Stimulated activated naive B cell treated with anti-CD40 and anti-IgM and Interleukin-4, amounts not matched to agents 10 μg/mL and 1 μg/mL and 100 μg/mL, for 72 hours (primary cell): ENCODE measurements around the gene NPDC1.
"Not testable (repeated sequence)": the region's sequence is repeated elsewhere in the genome, so short reads cannot be mapped to it uniquely, and the experiment has no call there.

ENCODE experiments used
- ATAC-seq, 2 donors: fragments of 150-1000 bp; cut with Tn5 transposase; replicated peaks; 2 replicates each; pipeline ENCODE4 v1.10.0; 2021; ENCODE audit warnings: moderate library complexity in 1 of 2
- DNase-seq: peaks from one replicate; pipeline ENCODE4 v3.0.0; 2021
- H3K27ac Mint-ChIP-seq: one replicate; pipeline ENCODE4 v1.8.0; 2022; ENCODE audit warnings: mild to moderate bottlenecking, mixed read lengths
- H3K27me3 Mint-ChIP-seq, 2 donors: one replicate each; pipeline ENCODE4 v1.8.0; 2022; ENCODE audit warnings: mixed read lengths in 2 of 2
- H3K36me3 Mint-ChIP-seq, 2 donors: one replicate each; pipeline ENCODE4 v1.8.0; 2022; ENCODE audit warnings: mixed read lengths in 2 of 2, mild to moderate bottlenecking in 1 of 2
- H3K4me1 Mint-ChIP-seq, 2 donors: one replicate each; pipeline ENCODE4 v1.8.0; 2022; ENCODE audit warnings: mixed read lengths in 2 of 2, mild to moderate bottlenecking in 1 of 2
- H3K4me3 Mint-ChIP-seq, 2 donors: one replicate each; pipeline ENCODE4 v1.8.0; 2022; ENCODE audit warnings: mild to moderate bottlenecking in 2 of 2, mixed read lengths in 2 of 2, moderate library complexity in 1 of 2
- H3K9me3 Mint-ChIP-seq, 2 donors: one replicate each; pipeline ENCODE4 v1.8.0; 2022; ENCODE audit warnings: mixed read lengths in 2 of 2, mild to moderate bottlenecking in 1 of 2

Gene NPDC1

DNA sequence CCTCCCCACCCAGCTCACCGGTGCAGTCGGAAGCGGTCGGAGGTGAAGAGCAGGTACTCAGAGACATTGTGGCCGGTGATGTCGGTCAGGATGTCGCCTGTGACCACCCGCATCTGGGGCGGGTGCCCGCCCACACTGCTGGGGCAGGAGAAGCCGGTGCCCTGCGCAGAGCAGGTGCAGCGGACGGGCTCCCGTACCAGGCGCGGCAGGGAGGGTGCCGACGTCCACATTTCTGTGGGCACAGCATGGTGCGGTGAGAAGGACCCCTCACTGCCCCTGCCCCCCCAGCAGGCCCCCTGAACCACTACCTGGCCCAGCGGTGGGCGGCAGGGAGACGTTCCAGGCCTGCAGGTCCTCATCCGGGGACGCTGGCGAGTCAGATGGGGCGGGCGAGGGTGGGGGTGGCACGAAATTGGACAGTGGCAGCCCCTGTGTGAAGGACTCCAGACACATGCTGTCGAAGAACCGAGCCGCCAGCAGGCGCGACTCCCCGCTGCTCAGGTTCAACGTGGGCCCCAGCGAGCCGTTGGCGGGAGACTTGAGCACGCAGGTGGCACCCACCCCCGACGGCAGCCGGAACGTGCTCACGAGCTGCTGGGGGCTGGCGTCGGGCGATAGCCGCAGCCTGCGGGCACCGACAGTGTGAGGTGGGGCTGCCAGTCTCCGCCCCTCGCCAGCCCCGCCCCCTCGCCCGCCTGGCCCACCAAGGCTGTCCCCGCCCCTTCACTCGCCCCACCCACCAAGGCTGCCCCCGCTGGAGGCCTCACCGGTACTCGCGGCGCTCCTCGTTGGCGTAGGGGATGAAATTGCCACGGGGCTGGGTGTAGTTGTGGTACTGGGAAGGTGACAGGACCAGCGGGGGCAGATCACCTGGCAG lies 33.0 kb downstream of the NPDC1 start:
- no peak overlapping the region for H3K4me3 Mint-ChIP-seq
- H3K4me1 Mint-ChIP-seq, result no peaks in the 10 kb centered on the region
- H3K27ac Mint-ChIP-seq, result no peak overlapping the region
- DNase-seq (no peak), ATAC-seq (no peak)
- H3K27me3 Mint-ChIP-seq, result no peaks in the 10 kb centered on the region
- peaks cover 7 to 11% of the 10 kb centered on the region in 2 donors for H3K36me3 Mint-ChIP-seq
- no peaks in the 10 kb centered on the region for H3K9me3 Mint-ChIP-seq

DNA sequence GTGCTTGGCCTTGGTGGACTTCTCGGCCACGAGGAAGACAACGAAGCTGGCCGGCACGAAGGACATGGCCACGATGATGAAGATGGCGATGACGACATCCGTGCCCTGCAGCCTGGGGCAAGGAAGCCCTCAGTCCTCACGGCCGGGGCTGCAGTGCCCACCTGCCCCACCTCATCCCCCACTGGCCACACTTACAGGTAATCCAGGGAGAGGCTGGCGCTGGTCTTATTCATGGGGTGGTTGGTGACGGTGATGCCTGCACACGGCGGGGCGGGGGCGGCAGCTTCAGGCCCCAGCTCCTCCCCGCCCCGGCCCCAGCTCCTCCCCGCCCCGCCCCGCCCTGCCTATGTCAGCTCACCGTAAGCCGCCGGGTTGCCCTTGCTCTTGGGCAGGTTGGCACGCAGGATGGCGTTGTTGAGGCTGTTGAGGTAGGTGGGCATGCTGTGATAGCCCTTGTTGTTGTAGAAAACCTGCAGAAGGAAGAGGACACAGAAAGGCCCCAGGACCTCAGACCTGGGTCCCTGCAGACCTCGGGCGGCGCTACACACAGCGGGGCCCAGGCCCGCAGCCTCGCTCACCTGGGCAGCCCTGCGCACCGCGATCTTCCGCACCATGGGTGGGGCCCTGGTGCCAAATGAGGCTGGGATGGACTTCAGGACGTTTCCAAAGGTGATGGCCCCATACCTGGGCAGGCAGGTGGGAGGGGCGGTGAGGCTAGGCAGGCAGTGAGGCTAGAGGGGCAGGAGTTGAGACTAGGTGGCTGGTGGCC lies 33.9 kb downstream of the NPDC1 start:
- no peaks in the 10 kb centered on the region for H3K4me1 Mint-ChIP-seq
- H3K4me3 Mint-ChIP-seq, result no peak overlapping the region
- no peaks in the 10 kb centered on the region for H3K27me3 Mint-ChIP-seq
- no peaks in the 10 kb centered on the region for H3K9me3 Mint-ChIP-seq
- no peak overlapping the region for H3K27ac Mint-ChIP-seq
- peaks cover 7 to 9% of the 10 kb centered on the region in 2 donors for H3K36me3 Mint-ChIP-seq
- no peak for DNase-seq
- no peak for ATAC-seq

DNA sequence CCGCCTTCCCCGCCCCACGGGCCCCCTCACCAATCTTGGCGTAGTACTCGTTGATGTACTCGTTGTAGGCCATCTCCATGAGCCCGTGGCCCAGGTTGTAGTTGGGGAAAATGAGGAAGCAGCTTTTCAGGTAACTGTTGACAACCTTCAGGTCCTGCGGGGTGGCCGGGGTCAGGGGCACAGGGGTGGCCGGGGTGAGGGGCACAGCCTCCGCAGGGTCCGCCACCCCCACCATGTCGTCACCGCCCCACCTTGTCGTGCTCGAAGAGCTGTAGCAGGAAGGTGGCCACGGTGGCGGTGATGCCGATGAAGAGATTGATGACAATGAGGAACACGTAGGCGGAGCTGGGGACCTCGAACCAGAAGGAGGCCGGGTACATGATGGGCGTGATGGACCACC lies 34.8 kb downstream of the NPDC1 start:
- Mint-ChIP-seq H3K27me3 (no peaks in the 10 kb centered on the region), H3K4me3 (no peak overlapping the region), H3K27ac (no peak overlapping the region), H3K36me3 (peaks cover 3 to 5% of the 10 kb centered on the region in 2 donors), H3K9me3 (no peaks in the 10 kb centered on the region), H3K4me1 (peaks cover 3 to 5% of the 10 kb centered on the region in 2 donors)
- ATAC-seq (no peak), DNase-seq (no peak)

DNA sequence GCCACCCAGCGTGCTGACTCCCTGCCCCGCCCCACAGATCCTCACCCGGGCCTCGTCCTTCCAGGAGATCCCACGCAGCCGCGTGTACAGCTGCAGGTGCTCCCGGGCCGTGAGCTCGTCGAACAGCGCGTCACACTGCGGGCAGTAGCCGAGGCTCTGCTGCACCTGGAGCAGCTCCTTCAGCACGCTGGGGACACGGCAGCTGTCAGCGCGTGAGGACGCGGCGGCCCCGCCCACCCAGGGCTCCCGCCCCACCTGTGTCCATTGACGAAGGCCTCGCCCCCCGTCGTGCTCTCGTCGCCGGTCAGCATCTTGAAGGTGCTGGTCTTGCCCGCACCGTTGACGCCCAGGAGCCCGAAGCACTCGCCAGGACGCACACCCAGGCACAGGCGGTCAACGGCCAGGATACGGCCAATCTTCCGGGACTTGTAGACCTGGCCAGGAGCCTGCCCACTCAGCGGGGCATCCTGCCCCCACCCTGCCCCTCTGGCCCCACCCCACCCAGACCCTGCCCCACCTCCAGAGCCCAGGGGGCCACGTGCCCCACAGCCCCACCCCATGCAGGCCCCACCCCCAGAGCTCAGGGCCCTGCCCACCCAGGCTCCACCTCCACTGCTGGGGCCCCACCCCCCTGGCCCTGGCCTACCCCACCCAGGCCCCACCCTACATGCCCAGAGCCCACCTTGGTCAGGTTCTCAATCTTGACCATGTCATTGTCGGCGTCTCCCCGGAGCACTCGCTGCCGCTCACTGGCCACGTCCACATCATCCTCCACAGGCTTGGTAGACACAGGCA lies 35.8 kb downstream of the NPDC1 start:
- no peak overlapping the region for H3K27ac Mint-ChIP-seq
- peaks cover 0 to under 1% of the 10 kb centered on the region in 2 donors for H3K27me3 Mint-ChIP-seq
- H3K9me3 Mint-ChIP-seq, result no peaks in the 10 kb centered on the region
- H3K4me1 Mint-ChIP-seq, result peaks cover 4 to 7% of the 10 kb centered on the region in 2 donors
- peaks cover 3 to 5% of the 10 kb centered on the region in 2 donors for H3K36me3 Mint-ChIP-seq
- no peak overlapping the region for H3K4me3 Mint-ChIP-seq
- ATAC-seq (no peak), DNase-seq (no peak)

DNA sequence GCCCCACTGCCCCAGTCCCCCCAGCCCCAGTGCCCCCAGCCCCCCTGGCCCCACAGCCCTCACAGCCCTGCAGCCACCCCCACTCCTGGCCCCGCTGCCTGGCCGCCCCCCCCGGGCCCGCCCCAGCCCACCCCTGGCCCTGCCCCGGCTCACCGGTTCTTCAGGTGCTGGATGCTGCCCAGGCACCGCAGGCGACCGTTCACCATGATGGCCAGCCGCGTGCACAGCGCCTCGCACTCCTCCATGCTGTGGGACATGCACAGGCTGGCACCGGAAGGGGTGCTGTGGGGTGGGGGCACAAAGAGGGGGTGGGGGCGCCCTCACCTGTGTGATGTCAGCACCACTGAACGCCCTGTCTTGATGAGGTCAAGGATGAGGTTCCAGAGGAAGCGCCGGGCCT lies 36.8 kb downstream of the NPDC1 start:
- ATAC-seq, result no peak
- Mint-ChIP-seq H3K27me3 (peaks cover 0 to 3% of the 10 kb centered on the region in 2 donors), H3K4me3 (no peak overlapping the region), H3K27ac (no peak overlapping the region), H3K9me3 (peaks cover 4 to 5% of the 10 kb centered on the region in 2 donors), H3K4me1 (peaks cover 6 to 7% of the 10 kb centered on the region in 2 donors), H3K36me3 (peaks cover 3 to 5% of the 10 kb centered on the region in 2 donors)
- no peak for DNase-seq

DNA sequence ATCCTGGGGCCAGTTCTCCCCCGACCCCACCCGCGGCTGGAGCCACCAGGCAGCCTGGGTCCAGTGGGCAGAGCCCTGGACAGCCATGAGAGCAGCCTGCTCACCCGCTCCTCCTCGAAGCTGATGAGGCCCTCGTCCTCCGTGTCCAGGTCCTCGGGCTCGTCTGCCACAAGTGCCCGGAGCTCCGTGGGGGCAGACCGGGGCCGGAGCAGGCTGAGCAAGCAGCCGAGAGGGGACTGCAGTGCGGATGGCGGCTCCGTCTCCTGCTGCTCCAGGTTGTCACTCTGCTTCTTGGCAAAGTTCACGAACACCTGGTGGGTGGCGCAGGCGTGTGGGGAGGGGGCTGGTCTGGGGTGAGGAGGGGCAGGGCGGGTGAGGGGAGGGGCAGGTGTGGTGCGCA lies 37.7 kb downstream of the NPDC1 start:
- ATAC-seq, result no peak
- H3K9me3 Mint-ChIP-seq, result peaks cover 4 to 5% of the 10 kb centered on the region in 2 donors
- no peak overlapping the region for H3K27ac Mint-ChIP-seq
- H3K4me3 Mint-ChIP-seq, result no peak overlapping the region
- peaks cover 0 to 3% of the 10 kb centered on the region in 2 donors for H3K27me3 Mint-ChIP-seq
- DNase-seq, result no peak
- H3K4me1 Mint-ChIP-seq, result peaks cover 6 to 7% of the 10 kb centered on the region in 2 donors
- peaks cover 3% of the 10 kb centered on the region in 2 donors for H3K36me3 Mint-ChIP-seq

DNA sequence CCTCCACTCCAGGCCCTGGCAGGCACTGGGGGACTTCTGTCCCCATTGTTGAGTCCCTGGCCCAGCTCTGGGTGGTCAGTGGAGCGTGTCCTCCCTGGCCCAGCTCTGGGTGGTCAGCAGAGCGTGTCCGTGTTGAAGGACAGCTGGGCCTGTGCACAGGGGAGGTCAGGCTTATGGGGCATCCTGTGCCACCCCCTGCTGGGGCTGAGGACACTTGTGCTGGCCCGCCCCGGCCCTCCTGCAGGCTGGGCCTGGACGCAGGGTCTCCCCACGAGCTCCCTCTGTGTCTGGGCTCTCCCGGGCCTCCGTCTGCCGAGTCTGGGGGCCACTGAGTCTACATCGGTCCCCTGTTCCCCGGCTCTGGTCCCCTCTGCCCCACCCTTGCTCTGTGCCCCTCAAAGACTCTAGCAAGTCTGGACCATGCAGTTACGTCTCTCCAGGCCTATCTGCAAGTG lies 38.1 kb downstream of the NPDC1 start:
- peaks cover 0 to 3% of the 10 kb centered on the region in 2 donors for H3K27me3 Mint-ChIP-seq
- H3K36me3 Mint-ChIP-seq, result peaks cover 3% of the 10 kb centered on the region in 2 donors
- DNase-seq (no peak), ATAC-seq (no peak)
- peaks cover 6 to 7% of the 10 kb centered on the region in 2 donors for H3K4me1 Mint-ChIP-seq
- peaks cover 4 to 5% of the 10 kb centered on the region in 2 donors for H3K9me3 Mint-ChIP-seq
- H3K27ac Mint-ChIP-seq, result no peak overlapping the region
- H3K4me3 Mint-ChIP-seq, result no peak overlapping the region

DNA sequence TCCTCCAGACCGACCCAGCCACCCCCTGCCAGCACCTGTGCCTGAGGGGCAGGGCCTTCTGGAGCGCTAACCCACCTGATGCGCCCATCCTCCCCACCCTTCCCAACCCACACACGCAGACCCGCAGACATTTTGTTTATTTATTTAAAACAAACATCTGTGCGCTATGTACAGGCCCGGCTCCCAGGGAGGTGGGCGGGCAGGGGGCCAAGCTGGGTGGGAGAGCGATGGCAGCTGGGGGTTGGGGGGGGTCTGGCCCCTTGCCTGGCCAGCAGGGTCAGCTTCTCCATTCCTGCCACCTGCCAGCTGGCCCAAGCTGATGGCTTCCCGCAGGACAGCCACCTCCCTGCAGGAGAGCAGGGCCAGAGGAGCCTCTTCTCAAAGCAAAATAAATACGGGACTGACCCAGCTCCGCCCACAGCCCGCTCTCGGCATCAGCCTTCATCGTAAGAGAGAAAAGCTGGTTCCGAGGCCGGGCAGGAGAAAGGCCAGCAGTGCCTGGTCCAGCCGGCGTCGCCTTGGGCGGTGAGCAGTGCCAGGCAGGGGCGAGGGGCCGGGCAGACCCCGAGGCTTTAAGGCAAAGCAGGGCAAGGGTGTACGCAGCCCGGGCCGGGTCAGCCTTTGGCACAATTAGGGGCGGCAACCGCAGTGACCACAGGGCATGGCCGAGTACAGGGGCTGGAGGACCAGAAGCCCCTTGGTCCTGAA lies 38.7 kb downstream of the NPDC1 start:
- Mint-ChIP-seq H3K27ac (no peak overlapping the region), H3K9me3 (peaks cover 4 to 5% of the 10 kb centered on the region in 2 donors), H3K27me3 (peaks cover 0 to 3% of the 10 kb centered on the region in 2 donors), H3K36me3 (peaks cover 3% of the 10 kb centered on the region in 2 donors), H3K4me1 (peaks cover 6 to 7% of the 10 kb centered on the region in 2 donors), H3K4me3 (no peak overlapping the region)
- ATAC-seq, result no peak
- no peak for DNase-seq

DNA sequence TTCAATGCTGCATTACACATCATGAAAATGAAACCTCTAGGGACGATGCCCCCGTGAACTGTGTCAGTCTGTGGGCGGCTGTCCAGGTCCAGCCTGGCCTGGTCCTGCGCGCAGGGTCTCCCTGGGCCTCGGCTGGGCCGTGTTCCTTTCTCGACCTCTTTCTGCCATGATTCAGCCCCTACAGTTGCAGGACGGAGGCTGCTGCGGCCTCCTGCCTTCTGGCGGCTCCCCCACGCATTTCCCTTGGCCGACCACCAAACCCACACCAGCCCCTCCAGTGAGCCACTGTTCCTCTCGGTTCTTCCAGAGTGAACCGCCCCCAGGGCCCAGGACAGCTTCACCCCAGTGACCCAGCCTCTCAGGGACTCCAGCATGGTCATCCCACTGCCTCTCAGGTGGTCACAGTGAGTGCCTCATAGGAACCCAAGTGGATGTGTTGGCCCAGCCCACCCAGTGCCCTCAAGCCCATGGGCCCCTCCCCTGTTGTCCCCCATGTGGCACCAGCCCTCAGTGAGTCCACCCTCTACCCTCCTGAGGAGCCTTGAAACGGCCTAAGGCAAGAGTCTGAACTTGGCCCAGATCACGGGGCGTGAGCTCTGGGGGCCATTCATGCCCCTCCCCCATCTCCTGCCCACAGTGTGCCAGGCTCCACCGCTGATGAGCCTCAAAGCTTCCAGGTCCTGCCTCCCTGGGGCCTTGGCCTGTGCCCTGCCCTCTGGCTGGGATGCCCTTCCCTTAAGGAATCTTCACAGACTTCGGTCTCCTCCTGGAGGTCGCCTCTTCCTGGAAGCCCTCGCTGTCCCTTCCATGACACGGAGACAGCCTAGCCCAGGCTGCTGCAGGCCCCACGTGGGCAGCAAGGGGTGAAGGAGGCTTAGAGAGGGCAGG lies 39.6 kb downstream of the NPDC1 start:
- Mint-ChIP-seq H3K4me3 (no peak overlapping the region), H3K36me3 (peaks cover under 1 to 1% of the 10 kb centered on the region in 2 donors), H3K27ac (no peak overlapping the region), H3K27me3 (peaks cover 0 to 3% of the 10 kb centered on the region in 2 donors), H3K9me3 (peaks cover 4 to 5% of the 10 kb centered on the region in 2 donors), H3K4me1 (peaks cover 6 to 7% of the 10 kb centered on the region in 2 donors)
- DNase-seq (no peak), ATAC-seq (no peak)

DNA sequence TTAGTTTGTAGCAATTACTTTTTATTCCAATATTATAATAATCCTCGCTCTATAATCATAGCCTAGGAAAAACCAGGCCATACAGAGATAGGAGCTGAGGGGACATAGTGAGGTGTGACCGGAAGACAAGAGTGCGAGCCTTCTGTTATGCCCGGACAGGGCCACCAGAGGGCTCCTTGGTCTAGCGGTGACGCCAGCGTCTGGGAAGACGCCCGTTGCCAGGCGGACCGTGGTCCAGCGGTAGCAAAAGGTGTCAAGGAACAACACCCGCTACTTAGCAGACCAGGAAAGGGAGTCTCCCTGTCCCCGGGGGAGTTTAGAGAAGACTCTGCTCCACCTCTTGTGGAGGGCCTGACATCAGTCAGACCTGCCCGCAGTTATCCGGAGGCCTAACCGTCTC lies 41.7 kb downstream of the NPDC1 start:
- not testable (repeated sequence) for H3K27ac Mint-ChIP-seq, ATAC-seq, H3K36me3 Mint-ChIP-seq, H3K9me3 Mint-ChIP-seq, H3K4me3 Mint-ChIP-seq, DNase-seq, H3K27me3 Mint-ChIP-seq
- H3K4me1 Mint-ChIP-seq, result peaks cover 12 to 24% of the 10 kb centered on the region in 2 donors

DNA sequence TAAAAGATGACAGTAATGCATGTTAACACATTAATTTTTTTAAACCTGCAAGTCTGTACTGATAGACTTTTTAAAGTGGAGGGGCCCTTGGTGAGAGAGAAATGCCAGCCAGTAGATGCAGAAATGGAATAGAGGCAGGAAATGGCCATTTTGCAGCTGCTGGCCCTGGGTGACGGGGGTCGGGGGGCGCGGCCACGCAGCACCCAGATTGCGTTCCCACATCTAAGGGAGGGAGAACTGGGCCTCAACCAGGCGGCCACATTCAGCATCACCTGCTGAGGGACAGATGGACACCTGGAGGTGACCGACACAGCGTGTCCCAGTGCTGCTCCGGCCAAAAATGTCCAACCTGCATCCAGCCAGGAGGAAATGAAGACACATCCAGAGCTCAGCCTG lies 43.3 kb downstream of the NPDC1 start:
- Mint-ChIP-seq H3K36me3 (no peaks in the 10 kb centered on the region), H3K27me3 (peaks cover 3 to 8% of the 10 kb centered on the region in 2 donors), H3K9me3 (peaks cover 4 to 5% of the 10 kb centered on the region in 2 donors), H3K27ac (no peak overlapping the region), H3K4me3 (no peak overlapping the region), H3K4me1 (peaks cover 22 to 37% of the 10 kb centered on the region in 2 donors)
- no peak for DNase-seq
- no peak for ATAC-seq

DNA sequence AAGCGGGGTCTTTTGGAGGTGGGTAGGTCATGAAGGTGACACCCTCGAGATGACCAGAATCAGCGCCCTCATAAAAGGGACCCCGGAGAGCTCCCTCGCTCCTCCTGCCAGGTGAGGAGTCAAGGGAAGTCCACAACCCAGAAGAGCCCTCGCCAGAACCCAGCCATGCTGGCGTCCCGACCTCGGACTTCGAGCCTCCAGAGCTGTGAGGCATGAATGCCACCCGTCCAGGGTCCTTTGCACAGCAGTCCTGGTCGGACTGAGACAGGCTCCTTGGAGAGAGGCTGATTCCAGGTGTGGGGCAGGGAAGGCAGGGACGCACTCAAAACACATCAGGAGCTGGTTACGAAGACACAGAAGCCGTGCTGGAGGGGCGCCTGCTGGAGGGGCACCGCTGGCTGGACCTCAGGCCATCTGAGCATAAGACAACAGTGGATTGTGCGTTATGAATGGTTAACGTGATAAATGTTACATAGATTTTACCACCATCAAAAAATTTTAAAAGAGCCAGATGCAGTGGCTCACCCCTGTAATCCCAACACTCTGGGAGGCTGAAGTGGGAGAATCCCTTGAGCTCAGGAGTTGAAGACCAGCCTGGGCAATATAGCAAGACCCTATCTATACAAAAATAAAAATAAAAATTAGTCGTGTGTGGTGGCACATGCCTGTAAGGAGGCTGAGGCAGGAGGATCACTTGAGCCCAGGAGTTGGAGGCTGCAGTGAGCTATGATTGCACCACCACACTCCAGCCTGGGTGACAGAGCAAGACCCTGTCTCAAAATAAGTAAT lies 43.9 kb downstream of the NPDC1 start:
- no peak overlapping the region for H3K4me3 Mint-ChIP-seq
- DNase-seq (no peak), ATAC-seq (no peak)
- H3K36me3 Mint-ChIP-seq, result no peaks in the 10 kb centered on the region
- H3K27ac Mint-ChIP-seq, result no peak overlapping the region
- H3K27me3 Mint-ChIP-seq, result peaks cover 3 to 13% of the 10 kb centered on the region in 2 donors
- peaks cover 24 to 43% of the 10 kb centered on the region in 2 donors for H3K4me1 Mint-ChIP-seq
- peaks cover 4 to 5% of the 10 kb centered on the region in 2 donors for H3K9me3 Mint-ChIP-seq
